K562 (cell line): ENCODE measurements around the gene TBC1D5. TPM values are rescaled to one million over a fixed set of nuclear protein-coding genes. Genes with fewer than 3 reads are reported as not detected.
"Not testable (repeated sequence)": the region's sequence is repeated elsewhere in the genome, so short reads cannot be mapped to it uniquely, and the experiment has no call there.

ENCODE experiments used
- ATAC-seq: fragments of 200-7000 bp; cut with Tn5 transposase; 3 replicates; pipeline ENCODE4 v1.9.1; 2020; ENCODE audit warnings: moderate library complexity
- BruUV-seq: library from RNA; stranded (reverse); fragments of 400-500 nt; replicated peaks from 2 replicates; lab custom pipeline; 2021; lab: Mats Ljungman, UMichigan
- CTCF ChIA-PET: fragments of 300-600 bp; formaldehyde crosslinking; extraction: SDS; loops from one replicate; lab custom pipeline; 2021; ENCODE audit warnings: low intra/inter-chr PET ratio; lab: Yijun Ruan, JAX
- POLR2A ChIA-PET: fragments of 300-600, 350-650 bp; sonication (Branson Sonifier 250); formaldehyde crosslinking; extraction: SDS; loops from one replicate; lab custom pipeline; 2021; ENCODE audit warnings: antibody characterized with exemption, inconsistent platforms; lab: Yijun Ruan, JAX
- DNase-seq, 4 experiments: peaks; one replicate each; pipeline versions ENCODE4 v3.0.0 to v3.0.0-alpha.2; 2011 to 2018; ENCODE audit warnings: low spot score in 3 of 4, mixed read lengths in 3 of 4; ENCODE audit errors: extremely low read depth in 1 of 4
- FAIRE-seq: peaks from 2 replicates; lab custom pipeline; 2011; peaks lifted over from hg19 to GRCh38; lab: Jason Lieb, UNC
- H2AFZ ChIP-seq: 2 replicates; pipeline ENCODE4 v1.6.0; 2011; ENCODE audit warnings: low read depth, low read length, control low read depth, inconsistent platforms
- H3K27ac ChIP-seq: fragments of 200-600 bp; 3 replicates; pipeline ENCODE4 v1.8.0; 2011; ENCODE audit warnings: low read depth, mild to moderate bottlenecking, control low read depth, inconsistent platforms, low read length, moderate library complexity, mixed read lengths; ENCODE audit errors: extremely low read depth
- H3K27me3 ChIP-seq, 2 experiments: fragments of 300-600 bp in 1 of 2; 2 replicates in 1 of 2; 3 replicates in 1 of 2; pipeline versions ENCODE4 v1.6.0 to v1.8.0; 2011; ENCODE audit warnings: inconsistent platforms in 2 of 2, low read length in 2 of 2, mild to moderate bottlenecking in 1 of 2, mixed read lengths in 1 of 2, moderate library complexity in 1 of 2; ENCODE audit not compliant: control insufficient read depth in 2 of 2, insufficient read depth in 2 of 2
- H3K36me3 ChIP-seq: fragments of 300-600 bp; 3 replicates; pipeline ENCODE4 v1.8.0; 2011; ENCODE audit warnings: mild to moderate bottlenecking, low read length, inconsistent platforms; ENCODE audit not compliant: control insufficient read depth, insufficient read depth
- H3K4me1 ChIP-seq, 2 experiments: fragments of 200-600 bp in 1 of 2; replicated peaks in 1 of 2; 2 replicates in 1 of 2; 3 replicates in 1 of 2; pipeline versions ENCODE4 v1.5.1 to v1.8.0; 2011; ENCODE audit warnings: inconsistent platforms in 2 of 2, low read length in 2 of 2, mild to moderate bottlenecking in 1 of 2, mixed read lengths in 1 of 2, moderate library complexity in 1 of 2; ENCODE audit not compliant: control insufficient read depth in 2 of 2, insufficient read depth in 2 of 2
- H3K4me2 ChIP-seq: 2 replicates; pipeline ENCODE4 v1.6.1; 2011; ENCODE audit warnings: low read length, control low read depth, inconsistent platforms, mixed read lengths; ENCODE audit not compliant: insufficient read depth
- H3K4me3 ChIP-seq: fragments of 200-600 bp; sonication (generic), shearing (Covaris generic); 2 replicates; pipeline ENCODE4 v1.5.1; 2016; ENCODE audit warnings: control low read depth, inconsistent platforms
- H3K79me2 ChIP-seq: fragments of 200-600 bp; 3 replicates; pipeline ENCODE4 v1.8.0; 2011; ENCODE audit warnings: low read length, inconsistent platforms; ENCODE audit not compliant: control insufficient read depth, insufficient read depth
- H3K9ac ChIP-seq, 2 experiments: 2 replicates each; pipeline versions ENCODE4 v1.6.0 to v1.6.1; 2011; ENCODE audit warnings: low read depth in 2 of 2, low read length in 2 of 2, control low read depth in 1 of 2, inconsistent platforms in 1 of 2, mild to moderate bottlenecking in 1 of 2, mixed read lengths in 1 of 2; ENCODE audit not compliant: insufficient read depth in 1 of 2
- H3K9me1 ChIP-seq: one replicate; pipeline ENCODE4 v1.6.0; 2011; ENCODE audit warnings: inconsistent platforms, mild to moderate bottlenecking, low read length, moderate library complexity; ENCODE audit not compliant: control insufficient read depth, insufficient read depth
- H3K9me3 ChIP-seq: replicated peaks from 2 replicates; pipeline ENCODE4 v1.5.1; 2011; ENCODE audit warnings: low read depth, low read length, inconsistent platforms; ENCODE audit not compliant: control insufficient read depth, insufficient read depth
- H4K20me1 ChIP-seq: replicated peaks from 2 replicates; pipeline ENCODE4 v1.6.1; 2011; ENCODE audit warnings: low read length, inconsistent platforms, mixed read lengths; ENCODE audit not compliant: control insufficient read depth, insufficient read depth
- ARNT ChIP-seq, 2 experiments: fragments of 450-650 bp; IDR thresholded peaks; 2 replicates each; pipeline ENCODE4 v1.6.1; 2016; ENCODE audit warnings: mild to moderate bottlenecking in 1 of 2
- CC2D1A ChIP-seq: fragments of 450-650 bp; IDR thresholded peaks from 2 replicates; pipeline ENCODE4 v1.6.1; 2017; ENCODE audit warnings: mild to moderate bottlenecking
- CHAMP1 ChIP-seq: fragments of 450-650 bp; IDR thresholded peaks from 2 replicates; pipeline ENCODE4 v1.6.1; 2016; ENCODE audit warnings: mild to moderate bottlenecking
- CTCF ChIP-seq, 3 experiments: IDR thresholded peaks in 2 of 3; conservative IDR thresholded peaks in 1 of 3; 2 replicates each; pipeline ENCODE4 v1.5.1; 2011 to 2012; ENCODE audit warnings: low read length in 3 of 3, mild to moderate bottlenecking in 3 of 3, control low read depth in 2 of 3, improper control_type of control experiment in 1 of 3, inconsistent platforms in 1 of 3, low read depth in 1 of 3, mixed read lengths in 1 of 3, moderate library complexity in 1 of 3; ENCODE audit not compliant: insufficient read depth in 2 of 3
- ESRRA ChIP-seq: fragments of 450-650 bp; IDR thresholded peaks from 2 replicates; pipeline ENCODE4 v1.6.1; 2014; ENCODE audit warnings: low read depth, mild to moderate bottlenecking, moderate library complexity, borderline replicate concordance
- NRF1 ChIP-seq, 2 experiments: fragments of 450-650 bp; IDR thresholded peaks in 1 of 2; conservative IDR thresholded peaks in 1 of 2; 2 replicates each; pipeline ENCODE4 v1.6.1; 2014; ENCODE audit warnings: mild to moderate bottlenecking in 2 of 2
- RAD21 ChIP-seq, 2 experiments: fragments of 250-450 bp in 1 of 2; fragments of 450-650 bp in 1 of 2; sonication (Bioruptor Pico) in 1 of 2; formaldehyde crosslinking in 1 of 2; IDR thresholded peaks in 1 of 2; conservative IDR thresholded peaks in 1 of 2; 2 replicates each; pipeline versions ENCODE4 v1.4.0 to v1.8.0; 2020 to 2022; ENCODE audit warnings: mild to moderate bottlenecking in 2 of 2, moderate library complexity in 1 of 2
- RREB1 ChIP-seq: fragments of 250-450 bp; sonication (Bioruptor Pico); IDR thresholded peaks from 2 replicates; pipeline ENCODE4 v1.4.0; 2020
- SOX6 ChIP-seq: fragments of 450-650 bp; IDR thresholded peaks from 2 replicates; pipeline ENCODE4 v1.6.1; 2014; ENCODE audit warnings: mild to moderate bottlenecking
- XRCC5 ChIP-seq: fragments of 200-400 bp; formaldehyde crosslinking; IDR thresholded peaks from 2 replicates; pipeline ENCODE4 v1.6.1; 2017; ENCODE audit warnings: low read depth, mild to moderate bottlenecking, low read length
- WGBS: fragments of 100-300 bp; shearing (Covaris generic); methylation state at CpG from one replicate; pipeline ENCODE4 v1.1.6; 2016; ENCODE audit warnings: low coverage, mixed read lengths; ENCODE audit not compliant: insufficient coverage; ENCODE audit errors: missing lambda C conversion rate; 5-methylcytosine and 5-hydroxymethylcytosine counted together
- in situ Hi-C: fragments of 300-500 bp; cut with MboI; formaldehyde crosslinking; loops from 4 replicates; pipeline ENCODE4 v1.15.0; 2018; ENCODE audit warnings: inconsistent platforms, mixed read lengths
- intact Hi-C: fragments of 100-400 bp; cut with micrococcal nuclease; formaldehyde crosslinking; loops from 2 replicates; pipeline ENCODE4 v1.14.2; 2022
- polyA plus RNA-seq, 8 experiments: library from polyadenylated mRNA; depleted of rRNA in 4 of 8; stranded (reverse) in 5 of 8; unstranded in 3 of 8; fragments of >200 nt; fragmentation: Nextera tagmentation in 2 of 8; fragmentation: Illumina TruSeq in 1 of 8; extraction: Ambion mirVana in 2 of 8; extraction: Trizol in 1 of 8; gene quantifications; 2 replicates each; pipeline versions ENCODE4 v1.2.1 to v1.2.3, GENCODE V29; 2011 to 2014; ENCODE audit warnings: inconsistent platforms in 1 of 8, missing spikeins in 1 of 8
- total RNA-seq, 7 experiments: library from RNA; depleted of rRNA in 6 of 7; stranded (reverse); fragments of >200 nt in 6 of 7; fragmentation: Illumina TruSeq in 2 of 7; extraction: Trizol in 2 of 7; gene quantifications; 2 replicates each; pipeline versions ENCODE4 v1.2.1 to v1.2.3, GENCODE V29; 2011 to 2021; ENCODE audit warnings: low replicate concordance in 1 of 7

Gene TBC1D5
- total and polyA plus RNA-seq, 9 of the 15 experiments (the other 6 are each of a cell fraction or from before 2014, with no cell fraction given): 2.9 to 38.1 (median 25.6) TPM

- peak; percentile 67; the same call in 1 of the 2 replicates for TF ChIP-seq SOX6
- TF ChIP-seq ESRRA: peak; percentile 46; the same call in 1 of the 2 replicates
Observed at GRCh38 chr3:17695665-17696064, 46.8 kb downstream of the TBC1D5 start (continued).

- DNase-seq, H3K36me3 ChIP-seq, in situ Hi-C loops, H3K27me3 ChIP-seq, H3K9me1 ChIP-seq, H3K9me3 ChIP-seq, CTCF ChIA-PET, H4K20me1 ChIP-seq, FAIRE-seq: not testable (repeated sequence)
- H3K4me3 ChIP-seq: peak overlapping the region; percentile 24
- intact Hi-C loops: loop anchor here (1.0 kb wide), 3 partner anchors 37 to 148 kb away; partner anchors contain the start of gene TBC1D5
- TSS peak; percentile 58 for BruUV-seq
- 14% methylated on average over 8 of the region's 8 CpGs for WGBS
- peak; percentile 81 for ATAC-seq
- peak overlapping the region; percentile 73 to 82; a peak in 3 of 4 replicates for H3K9ac ChIP-seq
- peak overlapping the region; percentile 81 for H3K4me2 ChIP-seq
- H2AFZ ChIP-seq: peak overlapping the region; percentile 87
- POLR2A ChIA-PET: interaction anchor here (0.6 to 1.7 kb wide), 9 partner anchors 9 to 354 kb away, joined by 3 to 17 read pairs (median 4); partner anchors contain the start of gene TBC1D5
- H3K27ac ChIP-seq: peak overlapping the region; percentile 66; the same call in 2 of the 3 replicates
- peaks cover 6 to 10% of the 10 kb centered on the region in 2 experiments for H3K4me1 ChIP-seq
- peaks cover 18% of the 10 kb centered on the region for H3K79me2 ChIP-seq
- TF ChIP-seq RREB1 (0 out of 2 replicates have a peak, but pooled peaks have one; percentile 9), ARNT (IDR thresholded peaks at IDR 0.05) (peak in 1 of 2 experiments; percentile 20; a peak in 1 of 4 replicates), CC2D1A (peak; percentile 44; the same call in 1 of the 2 replicates), CTCF (IDR thresholded peaks at IDR 0.05 in 2 of 3, conservative IDR thresholded peaks at IDR 0.05 in 1 of 3; ENCODE audit: insufficient read depth in 2 of 3, low read depth in 1 of 3, low read length in 3 of 3) (peak in 1 of 3 experiments; percentile 36; a peak in 2 of 6 replicates), XRCC5 (peak; percentile 11; the same call in 1 of the 2 replicates), RAD21 (CRISPR knock-in tag; conservative IDR thresholded peaks at IDR 0.05 in 1 of 2, IDR thresholded peaks at IDR 0.05 in 1 of 2) (peak; percentile 3 to 50; a peak in 2 of 4 replicates), CHAMP1 (peak; percentile 7; the same call in 1 of the 2 replicates), NRF1 (conservative IDR thresholded peaks at IDR 0.05 in 1 of 2, IDR thresholded peaks at IDR 0.05 in 1 of 2) (peak in 1 of 2 experiments; percentile 21; a peak in 2 of 4 replicates)
Observed at GRCh38 chr3:17693670-17693999, 48.8 kb downstream of the TBC1D5 start.
